ENCODE data around the gene CSF3R.
A peak's percentile ranks its signal among the peaks of the same experiment; 100 is the strongest.
"Not testable (repeated sequence)": the region's sequence is repeated elsewhere in the genome, so short reads cannot be mapped to it uniquely, and the experiment has no call there.

CSF3R gene

DNA sequence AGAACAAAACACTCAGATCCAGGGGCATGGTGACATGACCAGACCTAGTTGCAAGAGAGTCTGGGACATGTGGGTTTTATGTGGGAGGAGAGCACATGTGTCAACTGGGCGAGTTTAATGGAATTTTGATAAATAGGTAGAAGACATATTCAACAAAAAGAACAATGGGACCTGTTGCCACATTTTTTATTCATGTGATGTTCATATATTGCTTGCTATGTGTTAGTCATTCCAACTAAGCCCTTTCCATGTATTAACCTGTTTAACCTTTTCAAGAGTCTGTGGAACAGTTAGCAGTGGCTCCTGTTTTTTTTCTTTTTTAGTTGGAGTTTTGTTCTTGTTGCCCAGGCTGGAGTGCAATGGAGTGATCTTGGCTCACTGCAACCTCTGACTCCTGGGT, 30.1 kb upstream of the CSF3R start:
- DNase-seq = no peak

DNA sequence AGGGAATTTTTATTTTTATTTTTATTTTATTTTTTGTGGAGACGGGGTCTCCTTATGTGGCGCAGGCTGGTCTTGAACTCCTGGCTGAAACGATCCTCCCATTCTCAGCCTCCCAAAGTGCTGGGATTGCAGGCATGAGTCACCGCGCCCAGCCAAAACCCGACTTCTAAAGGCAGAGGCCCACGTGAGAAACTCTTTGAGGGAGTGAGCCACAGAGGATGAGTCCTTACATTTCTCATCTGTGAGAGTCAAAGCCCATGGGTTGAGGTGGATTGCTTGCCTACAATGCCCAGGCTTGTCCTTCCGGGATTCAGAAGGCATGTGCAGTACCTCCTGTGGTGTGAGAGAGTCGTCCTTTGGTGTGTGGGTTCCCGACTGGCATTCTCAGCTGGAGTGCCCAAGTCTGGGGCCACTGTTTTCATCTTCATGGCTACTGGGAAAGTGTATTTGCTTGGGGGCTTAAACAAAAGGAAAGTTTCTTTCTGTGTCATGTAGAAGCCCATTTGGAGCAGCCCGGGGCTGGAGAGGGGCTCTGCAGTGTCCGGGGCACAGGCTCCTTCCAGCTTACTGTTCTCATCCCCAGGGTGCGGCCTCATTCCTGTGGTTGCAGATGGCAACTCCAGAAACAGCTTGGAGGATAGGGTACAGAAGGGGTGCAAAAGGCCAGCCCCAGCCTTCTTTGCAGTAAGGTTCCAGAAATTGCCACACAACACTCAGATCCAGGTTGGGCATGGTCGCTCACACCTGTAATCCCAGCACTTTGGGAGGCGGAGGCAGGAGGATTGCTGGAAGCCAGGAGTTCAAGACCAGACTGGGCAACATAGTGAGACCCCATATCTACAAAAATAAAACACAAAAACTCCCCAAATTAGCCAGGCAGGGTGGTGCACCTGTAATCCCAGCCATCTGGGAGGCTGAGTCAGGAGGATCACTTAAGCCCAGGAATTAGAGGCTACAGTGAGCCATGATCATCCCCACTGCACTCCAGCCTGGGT, 29.4 kb upstream of the CSF3R start:
- DNase-seq = no peak

DNA sequence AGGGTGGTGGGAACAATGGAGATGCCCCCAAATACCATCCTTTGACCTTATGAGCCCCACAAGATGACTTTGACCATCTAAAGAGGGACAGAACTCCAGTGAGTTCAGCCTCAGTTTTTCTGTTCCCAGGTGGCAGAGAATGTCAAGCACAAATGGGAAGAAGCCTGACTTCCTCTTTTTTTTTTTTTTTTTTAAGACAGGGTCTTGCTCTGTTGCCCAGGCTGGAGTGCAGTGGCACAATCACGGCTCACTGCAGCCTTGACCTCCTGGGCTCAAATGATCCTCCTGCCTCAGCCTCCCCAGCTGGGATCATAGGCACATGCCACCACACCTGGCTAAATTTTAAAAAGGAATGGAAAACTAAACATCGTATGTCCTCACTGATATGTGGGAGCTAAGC, 28.5 kb upstream of the CSF3R start:
- DNase-seq = not testable (repeated sequence)

DNA sequence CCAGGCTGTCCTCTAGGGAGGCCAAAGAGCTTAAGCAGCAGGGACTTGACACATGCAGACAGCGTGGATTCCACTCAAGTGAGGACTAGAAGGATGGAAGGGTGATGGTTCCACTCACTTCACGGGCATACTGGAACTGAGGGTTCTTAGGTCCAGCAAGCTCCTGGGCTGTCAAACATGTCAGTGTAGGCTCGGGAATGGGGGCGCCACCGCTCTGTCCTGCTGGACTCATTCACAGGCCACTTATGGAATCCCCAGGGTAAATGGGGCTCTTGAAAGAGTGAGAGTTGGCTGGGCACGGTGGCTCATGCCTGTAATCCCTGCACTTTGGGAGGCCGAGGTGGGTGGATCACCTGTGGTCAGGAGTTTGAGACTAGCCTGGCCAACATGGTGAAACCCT, 27.7 kb upstream of the CSF3R start:
- DNase-seq = no peak

DNA sequence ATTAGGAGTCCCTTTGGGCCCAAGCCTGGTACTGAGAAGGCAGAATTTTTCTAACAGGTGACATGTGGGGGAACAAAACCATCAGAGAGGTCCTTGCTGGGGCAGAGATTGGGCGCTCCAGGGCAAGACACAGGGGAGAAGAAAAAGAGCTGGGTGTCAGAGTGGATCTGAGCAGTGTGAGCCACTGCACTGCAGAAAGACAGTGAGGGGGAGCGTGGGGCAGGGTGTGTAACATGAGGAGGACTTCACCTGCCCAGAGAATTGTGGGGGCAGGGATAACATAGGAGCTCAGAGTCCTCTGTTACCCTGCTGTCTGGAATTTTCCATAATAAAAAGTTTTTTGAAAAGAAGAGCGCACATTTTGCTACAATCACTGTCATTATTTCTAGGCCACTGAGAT, 25.5 kb upstream of the CSF3R start:
- no peak for DNase-seq

DNA sequence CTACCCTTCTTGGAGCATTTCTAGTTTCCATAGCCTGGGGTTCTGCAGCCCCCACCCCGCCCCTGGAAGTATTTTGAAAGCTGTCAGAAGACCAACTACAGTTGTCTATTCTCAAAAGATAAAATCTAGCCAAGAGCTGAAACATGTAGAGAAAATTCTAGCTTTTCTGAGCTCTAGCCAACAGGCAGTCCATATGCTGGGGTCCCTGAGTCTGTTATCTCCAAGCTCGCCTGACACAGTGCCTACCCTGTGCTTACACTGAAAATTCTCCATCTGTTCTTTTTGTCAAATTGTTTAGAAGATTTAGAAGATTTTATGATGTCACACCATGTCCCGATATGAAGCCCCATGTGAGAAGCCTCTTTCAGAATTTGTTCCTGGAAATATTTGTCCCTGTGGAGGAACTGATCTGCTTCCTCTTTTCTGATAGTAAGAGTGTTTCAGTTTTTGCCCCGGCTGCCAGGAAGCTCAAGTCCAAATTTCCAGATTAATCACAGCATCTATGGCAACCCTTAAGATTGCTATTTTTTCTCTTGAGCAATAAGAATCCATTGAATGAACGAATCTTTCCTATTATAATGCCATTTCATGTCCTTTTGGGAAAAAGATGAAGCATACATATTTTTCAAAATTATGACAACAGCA, 23.7 kb upstream of the CSF3R start:
- DNase-seq = peak; percentile 49

DNA sequence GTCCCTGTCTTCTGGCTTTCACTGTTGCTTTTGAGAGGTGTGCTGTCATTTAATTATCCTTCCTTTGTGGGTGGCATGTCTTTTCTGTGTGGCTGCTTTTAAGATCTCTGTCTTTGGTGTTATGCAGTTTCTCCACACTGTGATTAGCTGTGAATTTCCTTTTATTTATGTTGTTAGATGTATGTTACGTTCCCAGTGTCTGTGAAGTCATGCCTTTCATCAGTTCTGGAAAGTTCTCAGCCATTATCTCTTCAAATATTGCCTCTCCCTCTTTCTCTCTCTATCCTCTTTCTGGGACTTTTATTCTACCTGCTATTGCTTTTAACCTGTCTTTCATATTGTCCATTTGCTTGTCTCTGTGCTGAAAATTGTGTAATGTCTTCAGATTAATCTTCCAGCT, 21.0 kb upstream of the CSF3R start:
- no peak for DNase-seq

DNA sequence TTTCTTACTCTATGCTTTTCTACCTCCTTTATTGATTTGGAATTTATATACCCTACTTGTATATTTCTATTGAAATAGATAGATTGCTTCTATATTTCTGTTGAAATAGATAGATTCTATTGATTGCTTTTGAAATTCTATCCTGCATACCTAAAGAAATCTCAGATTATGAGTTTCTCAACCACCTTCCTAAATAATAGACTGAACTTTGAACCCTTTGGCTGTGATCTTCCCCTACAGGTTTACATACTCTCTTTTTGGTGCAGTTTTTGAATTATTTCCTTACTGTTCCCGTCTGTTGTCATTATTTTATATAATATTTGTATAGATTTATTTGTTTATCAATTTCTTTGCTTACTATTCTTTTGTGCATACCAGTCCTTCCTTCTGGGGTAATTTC, 20.4 kb upstream of the CSF3R start:
- no peak for DNase-seq

DNA sequence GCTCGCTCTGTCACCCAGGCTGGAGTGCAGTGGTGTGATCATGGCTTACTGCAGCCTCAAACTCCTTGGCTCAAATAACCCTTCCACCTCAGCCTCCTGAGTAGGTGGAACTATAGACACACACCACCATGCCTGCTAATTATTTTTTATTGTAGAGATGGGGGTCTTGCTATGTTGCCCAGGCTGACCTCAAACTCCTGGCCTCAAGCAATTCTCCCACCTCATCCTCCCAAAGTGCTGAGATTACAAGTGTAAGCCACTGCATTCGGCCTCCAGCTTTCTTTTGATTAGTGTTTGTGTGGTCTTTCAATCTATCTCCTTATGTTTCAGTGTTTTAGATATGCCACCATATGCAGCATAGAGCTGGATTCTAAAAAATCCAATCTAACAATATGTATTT, 19.9 kb upstream of the CSF3R start:
- DNase-seq = no peak

DNA sequence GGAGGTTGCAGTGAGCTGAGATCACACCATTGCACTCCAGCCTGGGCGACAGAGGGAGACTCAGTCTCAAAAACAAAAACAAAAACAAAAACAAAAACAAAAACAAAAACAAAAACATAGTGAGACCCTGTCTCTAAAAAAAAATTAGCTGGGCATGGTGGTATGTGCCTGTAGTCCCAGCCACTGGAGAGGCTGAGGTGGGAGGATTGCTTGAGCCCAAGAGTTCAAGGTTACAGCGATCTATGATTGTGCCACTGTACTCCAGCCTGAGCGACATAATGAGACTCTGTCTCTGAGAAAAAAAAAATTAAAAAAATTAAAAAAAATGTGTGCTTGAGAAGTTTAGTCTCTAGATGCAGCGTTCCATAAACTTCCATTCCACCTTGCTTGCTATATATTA, 19.2 kb upstream of the CSF3R start:
- DNase-seq = not testable (repeated sequence)

DNA sequence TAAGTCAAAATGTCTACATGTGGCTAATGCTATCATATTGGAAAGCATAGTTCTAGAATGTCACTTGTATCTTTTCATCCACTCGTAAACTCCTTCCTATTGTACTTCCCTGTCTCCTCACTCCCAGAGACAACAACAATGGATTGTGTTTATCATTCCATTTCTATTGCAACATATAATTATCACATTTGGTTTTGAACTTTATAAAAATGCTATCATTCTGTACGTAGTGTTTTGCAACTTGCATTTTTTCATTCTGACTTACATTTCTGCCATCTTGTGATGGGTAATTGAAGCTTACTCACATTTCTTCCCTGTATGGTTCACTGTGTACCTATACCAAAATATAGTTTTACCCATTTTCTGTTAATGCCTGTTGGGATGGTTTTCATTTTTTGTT, 14.5 kb upstream of the CSF3R start:
- no peak for DNase-seq

DNA sequence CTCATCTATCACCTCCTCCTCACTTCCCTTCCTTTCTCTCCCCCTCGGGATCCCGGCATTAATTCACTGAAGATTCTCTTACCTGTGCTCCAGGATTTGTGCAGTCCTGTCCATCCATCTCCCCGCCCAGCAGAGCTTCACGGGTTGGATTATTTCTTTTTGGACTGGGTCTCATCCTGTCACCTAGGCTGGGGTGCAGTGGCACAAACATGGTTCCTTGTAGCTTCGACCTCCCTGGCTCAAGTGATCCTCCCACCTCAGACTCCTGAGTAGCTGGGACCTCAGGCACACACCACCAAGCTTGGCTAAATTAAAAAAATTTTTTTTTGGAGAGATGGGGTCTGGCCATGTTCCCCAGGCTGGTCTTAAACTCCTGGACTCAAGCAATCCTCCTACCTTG, 12.3 kb upstream of the CSF3R start:
- DNase-seq = no peak

DNA sequence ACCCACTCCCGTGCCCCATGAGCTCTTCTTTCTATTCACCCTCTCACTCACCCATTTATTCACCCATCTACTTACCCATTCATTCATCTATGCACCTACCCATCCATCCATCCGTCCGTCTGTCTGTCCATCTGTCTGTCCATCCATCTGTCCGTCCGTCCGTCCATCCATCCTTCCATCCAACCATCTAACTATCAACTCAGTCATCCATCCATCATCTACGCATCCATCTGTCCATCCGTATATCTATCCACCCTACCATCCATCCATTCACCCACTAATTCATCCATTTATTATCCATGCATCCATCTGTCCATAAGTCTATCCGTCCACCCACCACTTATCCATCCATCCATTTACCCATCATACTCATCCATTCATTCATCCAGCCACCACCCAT, 10.8 kb upstream of the CSF3R start:
- DNase-seq = no peak

DNA sequence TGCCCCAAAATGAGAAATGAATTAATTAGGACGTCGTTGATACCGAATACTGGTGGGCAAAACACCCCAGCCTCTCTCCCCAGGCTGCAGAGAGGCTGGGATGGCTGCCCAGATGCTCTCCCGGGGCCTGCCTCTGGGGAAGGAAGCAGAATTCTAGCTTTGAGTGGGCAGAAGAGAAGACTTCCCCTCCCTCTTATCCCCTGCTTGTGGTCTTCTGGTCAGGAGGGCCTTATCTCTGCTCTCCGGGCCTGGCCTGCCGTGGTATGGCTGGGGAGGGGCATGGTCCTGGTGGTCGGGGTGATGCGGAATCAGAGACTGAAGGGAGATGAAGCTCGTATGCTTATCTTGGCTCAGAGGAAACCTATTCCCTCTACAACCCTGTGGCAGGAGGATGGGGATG, 9.8 kb upstream of the CSF3R start:
- no peak for DNase-seq

DNA sequence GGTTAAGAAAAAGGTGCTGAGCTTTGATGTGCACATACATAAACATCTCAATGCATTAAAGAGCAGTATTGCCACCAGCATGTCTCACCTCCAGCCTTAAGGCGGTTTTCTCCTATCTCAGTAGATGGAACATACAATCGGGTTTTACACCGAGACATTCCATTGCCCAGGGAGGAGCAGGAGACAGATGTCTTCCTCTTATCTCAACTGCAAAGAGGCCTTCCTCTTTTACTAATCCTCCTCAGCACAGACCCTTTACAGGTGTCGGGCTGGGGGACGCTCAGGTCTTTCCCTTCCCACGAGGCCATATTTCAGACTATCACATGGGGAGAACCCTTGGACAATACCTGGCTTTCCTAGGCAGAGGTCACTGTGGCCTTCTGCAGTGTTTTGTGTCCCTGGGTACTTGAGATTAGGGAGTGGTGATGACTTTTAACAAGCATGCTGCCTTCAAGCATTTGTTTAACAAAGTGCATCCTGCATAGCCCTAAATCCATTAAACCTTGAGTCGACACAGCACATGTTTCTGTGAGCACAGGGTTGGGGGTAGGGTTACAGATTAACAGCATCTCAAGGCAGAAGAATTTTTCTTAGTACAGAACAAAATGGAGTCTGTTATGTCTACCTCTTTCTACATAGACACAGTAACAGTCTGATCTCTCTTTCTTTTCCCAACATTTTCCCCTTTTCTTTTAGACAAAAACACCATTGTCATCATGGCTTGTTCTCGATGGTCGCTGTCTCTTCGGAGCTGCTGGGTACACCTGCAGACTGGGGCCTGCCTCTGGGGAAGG, 6.7 kb upstream of the CSF3R start:
- DNase-seq = not testable (repeated sequence)

DNA sequence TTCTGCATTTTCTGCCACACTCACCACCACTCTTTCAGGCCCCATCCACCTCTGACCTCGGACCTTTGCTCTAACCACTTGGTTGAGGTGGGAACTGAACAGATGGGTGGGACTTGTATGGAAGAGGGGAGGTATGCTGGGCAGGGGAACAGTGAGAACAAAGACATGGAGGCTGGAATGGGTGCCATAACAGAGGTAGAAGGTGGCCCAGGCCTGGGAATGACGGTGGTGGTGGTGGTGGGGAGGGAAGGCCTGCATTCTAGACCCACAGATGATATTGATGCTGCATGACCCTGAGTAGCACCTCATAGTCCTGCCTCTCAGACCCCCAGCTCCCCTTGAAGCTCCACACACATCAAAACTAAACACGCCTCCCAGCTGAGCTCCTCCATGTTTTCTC, 5.2 kb upstream of the CSF3R start:
- no peak for DNase-seq

DNA sequence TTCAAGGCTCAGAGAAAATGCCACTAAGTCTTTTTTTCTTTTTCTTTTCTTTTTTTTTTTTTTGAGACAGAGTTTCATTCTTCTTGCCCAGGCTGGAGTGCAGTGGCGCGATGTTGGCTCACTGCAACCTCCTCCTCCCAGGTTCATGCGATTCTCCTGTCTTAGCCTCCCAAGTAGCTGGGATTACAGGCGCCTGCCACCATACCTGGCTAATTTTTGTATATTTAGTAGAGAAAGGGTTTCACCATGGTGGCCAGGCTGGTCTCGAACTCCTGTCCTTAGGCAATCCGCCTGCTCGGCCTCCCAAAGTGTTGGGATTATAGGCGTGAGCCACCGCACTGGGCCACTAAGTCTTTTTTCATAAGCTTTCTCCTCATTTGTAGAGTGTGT, 4.6 kb upstream of the CSF3R start:
- not testable (repeated sequence) for DNase-seq

DNA sequence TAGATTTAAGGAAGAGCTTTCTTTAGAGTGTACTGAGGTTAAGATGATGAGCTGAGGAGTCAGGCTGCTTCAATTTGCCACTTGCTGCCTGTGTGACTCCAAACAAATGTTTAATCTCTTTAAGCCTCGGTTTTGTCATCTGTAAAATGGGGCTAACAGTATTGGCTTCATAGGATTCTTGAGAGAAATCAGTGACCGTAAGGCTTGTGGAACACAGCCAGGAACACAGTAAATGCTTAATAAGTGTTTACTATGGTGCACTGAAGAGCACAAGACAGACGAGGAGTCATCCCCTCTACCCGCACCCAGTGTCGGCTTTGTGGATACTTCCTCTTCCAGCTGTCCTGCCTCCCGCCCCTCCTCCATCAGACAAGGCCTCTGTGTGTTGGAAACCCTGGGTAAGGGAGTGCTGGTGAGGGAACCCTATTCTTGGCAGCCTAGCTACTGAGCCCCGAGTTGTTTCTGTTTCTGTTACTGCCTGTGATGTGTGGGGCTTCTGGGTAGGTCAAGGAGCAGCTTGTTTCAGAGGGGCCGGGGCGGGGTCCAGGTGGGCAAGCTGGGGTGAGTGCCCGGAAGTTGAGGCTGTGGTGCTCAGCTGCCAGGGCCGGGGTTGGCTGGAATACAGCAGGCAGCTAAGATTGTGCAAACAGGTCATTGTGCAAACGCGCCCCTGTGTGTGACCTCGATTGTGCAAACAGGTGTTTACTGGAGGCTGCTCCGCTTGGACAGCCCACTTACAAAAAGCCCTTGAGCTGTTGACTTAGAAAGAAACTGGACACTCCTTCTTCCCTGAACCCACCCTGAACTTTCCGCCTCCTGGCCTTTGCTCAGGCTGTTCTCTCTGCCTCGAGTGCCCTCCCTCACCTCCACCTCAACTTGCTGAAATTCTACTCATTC, 4.0 kb upstream of the CSF3R start:
- DNase-seq = peak; percentile 91

DNA sequence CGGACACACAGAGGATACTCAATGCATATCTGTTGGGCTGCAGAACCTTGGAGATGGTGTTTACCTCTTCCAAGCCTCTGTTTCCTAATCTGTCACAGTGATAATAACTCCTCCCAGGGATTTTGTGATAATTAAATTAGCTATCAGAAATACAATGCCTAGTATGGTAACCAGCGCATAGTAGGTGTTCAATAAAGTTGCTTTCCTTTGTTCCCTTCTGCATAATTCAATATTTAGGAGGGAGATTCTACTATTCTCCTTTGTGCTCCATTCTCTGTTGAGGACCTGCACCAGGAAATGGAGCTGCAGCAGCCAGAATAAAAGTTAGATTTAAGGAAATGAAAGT, 3.4 kb upstream of the CSF3R start:
- no peak for DNase-seq

DNA sequence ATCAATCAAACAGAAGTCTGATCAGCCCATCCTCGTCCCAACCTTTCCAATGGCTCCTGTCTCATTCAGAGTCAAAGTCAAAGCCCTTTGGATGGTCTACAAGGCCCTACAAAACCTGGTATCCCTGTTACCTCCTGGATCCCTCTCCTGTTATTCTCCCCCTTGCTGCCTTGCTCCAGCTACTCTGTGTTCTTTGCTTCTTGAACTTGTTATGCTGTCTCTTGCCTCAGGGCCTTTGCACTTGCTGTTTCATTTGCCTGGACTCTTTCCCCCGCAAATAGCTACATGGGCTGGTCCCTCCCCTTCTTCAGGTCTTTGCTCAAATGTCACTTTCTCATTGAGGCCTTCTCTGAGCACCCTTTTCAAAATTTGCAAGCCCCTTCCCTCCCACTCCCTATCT, 1.4 kb upstream of the CSF3R start:
- no peak for DNase-seq

DNA sequence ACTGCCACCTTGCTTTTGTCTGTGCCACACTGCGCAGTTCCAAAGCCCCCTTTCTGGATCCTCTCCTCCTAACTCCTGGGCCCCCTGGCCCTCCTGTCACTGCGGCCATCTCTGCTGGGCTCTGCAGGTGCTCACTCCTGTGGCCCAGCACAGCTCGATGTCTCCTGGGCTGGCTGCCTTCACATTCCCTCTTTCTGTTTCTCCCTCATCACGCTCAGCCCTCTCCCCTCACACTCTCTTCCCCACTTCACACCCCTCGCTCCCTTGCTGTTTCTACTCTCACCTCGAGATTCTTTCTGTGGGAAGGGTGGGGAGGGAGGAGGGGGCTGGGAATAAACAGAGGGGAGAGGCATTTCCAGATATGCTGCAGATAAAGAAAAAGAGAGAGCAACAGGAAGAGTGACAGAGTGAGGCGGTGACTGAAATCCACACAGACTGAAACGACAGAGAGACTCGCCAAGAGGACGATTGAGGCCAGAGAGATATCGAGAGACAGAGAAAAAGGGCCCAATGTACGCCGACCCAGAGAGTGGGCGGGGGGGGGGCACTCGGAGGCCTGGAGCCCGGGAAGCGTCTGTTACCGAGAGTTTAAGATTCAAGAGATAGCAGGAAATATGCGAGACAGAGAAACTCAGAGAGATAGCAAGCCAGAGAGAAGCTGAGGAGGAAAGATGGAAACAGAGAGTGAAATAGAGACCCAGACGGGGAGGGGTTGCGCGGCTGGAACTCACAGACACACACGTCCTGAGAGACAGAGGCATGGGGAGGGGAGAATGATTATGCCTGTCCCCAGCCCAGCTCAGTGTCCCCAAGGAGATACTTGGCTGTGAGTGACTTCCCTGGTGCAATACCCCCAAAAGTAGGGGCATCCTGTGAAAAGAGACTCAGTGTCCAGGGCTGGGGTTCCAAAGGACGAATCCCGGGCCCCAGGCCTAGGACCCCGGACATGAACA, 666 bp downstream of the CSF3R start:
- peak; percentile 24 for DNase-seq

All from inflammatory macrophage treated with lipopolysaccharide for 4 hours (primary cell).